ENCODE data around the gene LRRC8C. TPM values are rescaled to one million over a fixed set of nuclear protein-coding genes. Genes with fewer than 3 reads are reported as not detected.
"Not testable (repeated sequence)": the region's sequence is repeated elsewhere in the genome, so short reads cannot be mapped to it uniquely, and the experiment has no call there.

LRRC8C gene
- total RNA-seq, 1 experiment from 2014 or later = 4.4 TPM

DNA sequence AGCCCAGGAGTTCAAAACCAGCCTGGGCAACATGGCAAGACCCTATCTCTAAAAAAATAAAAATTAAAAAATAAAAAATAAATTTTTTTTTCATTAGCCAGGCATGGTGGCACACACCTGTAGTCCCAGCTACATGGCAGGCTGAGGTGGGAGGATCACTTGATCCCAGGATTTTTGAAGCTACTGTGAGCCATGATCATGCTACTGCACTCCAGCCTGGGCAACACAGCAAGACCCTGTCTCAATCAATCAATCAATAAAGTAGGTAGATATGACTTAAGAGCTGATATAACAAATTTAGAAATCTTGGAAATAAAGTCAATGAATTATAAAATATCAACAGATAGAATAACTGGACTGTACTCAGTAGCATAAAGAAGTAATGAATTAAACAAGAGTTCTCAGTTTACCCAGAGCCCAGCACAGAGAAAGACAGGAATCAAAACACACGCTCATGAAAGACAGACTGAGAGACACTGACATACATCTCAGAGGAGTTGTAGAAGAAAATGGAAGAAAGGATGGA, 69.7 kb downstream of the LRRC8C start:
- Mint-ChIP-seq H3K27me3 (ENCODE audit: insufficient read depth, unreplicated experiment) (no peaks in the 10 kb centered on the region), H3K4me1 (ENCODE audit: insufficient read depth, unreplicated experiment) (peaks cover 6% of the 10 kb centered on the region), H3K4me3 (ENCODE audit: unreplicated experiment) (no peak overlapping the region), H3K36me3 (ENCODE audit: insufficient read depth, unreplicated experiment) (no peaks in the 10 kb centered on the region), H3K27ac (ENCODE audit: low read depth, unreplicated experiment) (no peak overlapping the region), H3K9me3 (ENCODE audit: unreplicated experiment) (no peaks in the 10 kb centered on the region)
- no peak for DNase-seq (ENCODE audit: unreplicated experiment)
- no TSS peak for BruUV-seq (replicated peaks)
- CTCF ChIA-PET = interaction anchor here (1.2 kb wide), 1 partner anchor 60 kb away, joined by 3 read pairs; no protein-coding TSS in a partner anchor
- intact Hi-C loops (cut with micrococcal nuclease) = no loop called here
- POLR2A ChIA-PET = no interaction called here
- TF ChIP-seq, protein P1, sequence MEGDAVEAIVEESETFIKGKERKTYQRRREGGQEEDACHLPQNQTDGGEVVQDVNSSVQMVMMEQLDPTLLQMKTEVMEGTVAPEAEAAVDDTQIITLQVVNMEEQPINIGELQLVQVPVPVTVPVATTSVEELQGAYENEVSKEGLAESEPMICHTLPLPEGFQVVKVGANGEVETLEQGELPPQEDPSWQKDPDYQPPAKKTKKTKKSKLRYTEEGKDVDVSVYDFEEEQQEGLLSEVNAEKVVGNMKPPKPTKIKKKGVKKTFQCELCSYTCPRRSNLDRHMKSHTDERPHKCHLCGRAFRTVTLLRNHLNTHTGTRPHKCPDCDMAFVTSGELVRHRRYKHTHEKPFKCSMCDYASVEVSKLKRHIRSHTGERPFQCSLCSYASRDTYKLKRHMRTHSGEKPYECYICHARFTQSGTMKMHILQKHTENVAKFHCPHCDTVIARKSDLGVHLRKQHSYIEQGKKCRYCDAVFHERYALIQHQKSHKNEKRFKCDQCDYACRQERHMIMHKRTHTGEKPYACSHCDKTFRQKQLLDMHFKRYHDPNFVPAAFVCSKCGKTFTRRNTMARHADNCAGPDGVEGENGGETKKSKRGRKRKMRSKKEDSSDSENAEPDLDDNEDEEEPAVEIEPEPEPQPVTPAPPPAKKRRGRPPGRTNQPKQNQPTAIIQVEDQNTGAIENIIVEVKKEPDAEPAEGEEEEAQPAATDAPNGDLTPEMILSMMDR (IDR thresholded peaks at IDR 0.05; ENCODE audit: unreplicated experiment) = no peak

DNA sequence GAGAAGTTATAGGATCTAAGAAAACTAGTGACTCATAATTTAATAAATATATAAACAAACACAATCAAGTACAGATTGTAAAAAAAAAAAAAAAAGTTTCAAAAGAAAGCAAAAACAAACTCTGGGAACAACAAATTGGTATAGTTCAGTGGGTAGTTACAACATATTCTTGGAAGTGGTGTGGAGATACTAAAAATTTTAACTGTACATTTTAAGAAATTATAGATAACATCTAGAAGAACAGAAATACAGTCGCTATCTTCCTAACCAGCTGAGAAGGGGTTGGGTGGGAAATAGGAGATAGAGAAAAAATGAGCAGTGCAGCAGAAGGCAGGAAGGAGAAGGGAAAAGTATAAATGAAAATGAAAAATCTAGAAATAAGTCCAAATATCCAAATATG, 70.5 kb downstream of the LRRC8C start:
- H3K9me3 Mint-ChIP-seq (ENCODE audit: unreplicated experiment) = no peaks in the 10 kb centered on the region
- TF ChIP-seq, protein P1 (IDR thresholded peaks at IDR 0.05; ENCODE audit: unreplicated experiment) = no peak
- no TSS peak for BruUV-seq (replicated peaks)
- H3K27me3 Mint-ChIP-seq (ENCODE audit: insufficient read depth, unreplicated experiment) = no peaks in the 10 kb centered on the region
- no peak for DNase-seq (ENCODE audit: unreplicated experiment)
- ChIA-PET POLR2A (no interaction called here), CTCF (interaction anchor here (0.6 to 1.2 kb wide), 2 partner anchors 59 to 1032 kb away, joined by 3 read pairs; no protein-coding TSS in a partner anchor)
- peaks cover 6% of the 10 kb centered on the region for H3K4me1 Mint-ChIP-seq (ENCODE audit: insufficient read depth, unreplicated experiment)
- H3K36me3 Mint-ChIP-seq (ENCODE audit: insufficient read depth, unreplicated experiment) = no peaks in the 10 kb centered on the region
- H3K27ac Mint-ChIP-seq (ENCODE audit: low read depth, unreplicated experiment) = no peak overlapping the region
- intact Hi-C loops (cut with micrococcal nuclease) = no loop called here
- H3K4me3 Mint-ChIP-seq (ENCODE audit: unreplicated experiment) = no peak overlapping the region

DNA sequence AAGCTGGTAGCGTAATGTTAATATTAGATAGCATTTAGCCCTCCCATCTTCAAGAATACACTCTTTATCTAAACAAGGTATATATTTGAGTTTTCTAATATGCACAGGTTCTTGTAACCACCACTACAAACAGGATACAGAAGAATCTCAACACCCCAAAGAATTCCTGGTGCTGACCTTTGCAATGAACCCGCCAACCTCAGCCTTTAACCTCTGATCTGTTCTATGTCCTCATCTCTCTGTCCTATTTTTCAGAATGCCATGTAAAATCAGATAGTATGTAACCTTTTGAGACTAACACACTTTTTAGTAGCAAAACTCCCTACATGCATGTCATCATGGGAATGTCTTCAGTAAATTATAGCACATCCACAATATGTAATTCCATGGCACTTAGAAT, 71.1 kb downstream of the LRRC8C start:
- no peak for DNase-seq (ENCODE audit: unreplicated experiment)
- TF ChIP-seq, protein P1 (IDR thresholded peaks at IDR 0.05; ENCODE audit: unreplicated experiment) = no peak
- POLR2A ChIA-PET = no interaction called here
- H3K9me3 Mint-ChIP-seq (ENCODE audit: unreplicated experiment) = no peaks in the 10 kb centered on the region
- H3K36me3 Mint-ChIP-seq (ENCODE audit: insufficient read depth, unreplicated experiment) = no peaks in the 10 kb centered on the region
- H3K27me3 Mint-ChIP-seq (ENCODE audit: insufficient read depth, unreplicated experiment) = no peaks in the 10 kb centered on the region
- BruUV-seq (replicated peaks) = no TSS peak
- no peak overlapping the region for H3K27ac Mint-ChIP-seq (ENCODE audit: low read depth, unreplicated experiment)
- peaks cover under 1% of the 10 kb centered on the region for H3K4me1 Mint-ChIP-seq (ENCODE audit: insufficient read depth, unreplicated experiment)
- CTCF ChIA-PET = interaction anchor here (0.6 to 1.2 kb wide), 2 partner anchors 59 to 1032 kb away, joined by 3 read pairs; no protein-coding TSS in a partner anchor
- intact Hi-C loops (cut with micrococcal nuclease) = no loop called here
- H3K4me3 Mint-ChIP-seq (ENCODE audit: unreplicated experiment) = no peak overlapping the region

DNA sequence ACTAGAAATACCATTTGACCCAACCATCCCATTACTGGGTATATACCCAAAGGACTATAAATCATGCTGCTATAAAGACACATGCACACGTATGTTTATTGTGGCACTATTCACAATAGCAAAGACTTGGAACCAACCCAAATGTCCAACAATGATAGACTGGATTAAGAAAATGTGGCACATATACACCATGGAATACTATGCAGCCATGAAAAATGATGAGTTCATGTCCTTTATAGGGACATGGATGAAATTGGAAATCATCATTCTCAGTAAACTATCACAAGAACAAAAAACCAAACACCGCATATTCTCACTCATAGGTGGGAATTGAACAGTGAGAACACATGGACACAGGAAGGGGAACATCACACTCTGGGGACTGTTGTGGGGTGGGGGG, 72.0 kb downstream of the LRRC8C start:
- intact Hi-C loops (cut with micrococcal nuclease); H3K36me3 Mint-ChIP-seq (ENCODE audit: insufficient read depth, unreplicated experiment); POLR2A ChIA-PET; H3K27me3 Mint-ChIP-seq (ENCODE audit: insufficient read depth, unreplicated experiment); H3K4me3 Mint-ChIP-seq (ENCODE audit: unreplicated experiment); BruUV-seq (replicated peaks); CTCF ChIA-PET; DNase-seq (ENCODE audit: unreplicated experiment); H3K27ac Mint-ChIP-seq (ENCODE audit: low read depth, unreplicated experiment); H3K9me3 Mint-ChIP-seq (ENCODE audit: unreplicated experiment); H3K4me1 Mint-ChIP-seq (ENCODE audit: insufficient read depth, unreplicated experiment): not testable (repeated sequence)

Measured in MCF 10A (cell line).